HG02610 (cell line): Measurements from ENCODE around the gene IFITM2.
"Not testable (repeated sequence)": the region's sequence is repeated elsewhere in the genome, so short reads cannot be mapped to it uniquely, and the experiment has no call there.

Source experiments
- ATAC-seq: cut with Tn5 transposase; IDR thresholded peaks from one replicate; pipeline ENCODE4 v1.9.1; 2021; ENCODE audit warnings: mild to moderate bottlenecking, moderate library complexity; ENCODE audit not compliant: unreplicated experiment

IFITM2 gene

DNA sequence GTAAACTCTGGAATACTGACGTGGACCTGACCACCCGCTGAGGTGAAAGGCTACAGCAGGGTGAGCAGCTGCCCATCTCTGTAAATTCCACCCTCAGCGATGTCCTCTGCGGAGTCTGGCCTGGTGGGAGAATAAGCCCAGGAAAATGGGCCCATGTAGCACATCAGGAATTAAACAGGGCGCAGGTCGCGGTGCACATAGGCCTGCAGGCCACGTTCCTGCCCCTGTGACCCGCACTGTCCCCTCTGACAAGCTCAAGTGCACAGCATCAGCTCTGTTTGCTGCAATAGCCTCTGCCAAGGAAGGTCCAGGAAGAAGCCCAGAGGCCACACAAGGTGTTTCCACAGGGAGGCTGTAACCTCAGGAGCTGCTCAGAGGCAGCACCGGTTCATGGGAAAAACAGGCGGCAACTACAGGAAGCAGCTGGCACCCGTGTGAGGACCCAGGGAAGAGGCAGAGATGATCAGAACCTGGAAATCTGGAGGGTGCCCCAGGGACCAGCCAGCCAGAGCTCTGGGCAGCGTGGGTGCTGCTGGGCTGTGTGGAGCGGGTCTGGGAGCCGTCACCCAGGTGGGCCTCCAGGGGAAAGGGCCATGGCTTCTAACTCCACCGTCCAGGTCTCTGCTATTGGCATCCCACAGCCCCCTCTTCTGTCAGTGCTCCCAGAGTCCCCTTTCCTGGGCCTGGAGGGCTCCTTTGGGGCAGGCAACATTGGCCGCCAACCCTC lies 808 bp upstream of the IFITM2 start:
- no peak for ATAC-seq

DNA sequence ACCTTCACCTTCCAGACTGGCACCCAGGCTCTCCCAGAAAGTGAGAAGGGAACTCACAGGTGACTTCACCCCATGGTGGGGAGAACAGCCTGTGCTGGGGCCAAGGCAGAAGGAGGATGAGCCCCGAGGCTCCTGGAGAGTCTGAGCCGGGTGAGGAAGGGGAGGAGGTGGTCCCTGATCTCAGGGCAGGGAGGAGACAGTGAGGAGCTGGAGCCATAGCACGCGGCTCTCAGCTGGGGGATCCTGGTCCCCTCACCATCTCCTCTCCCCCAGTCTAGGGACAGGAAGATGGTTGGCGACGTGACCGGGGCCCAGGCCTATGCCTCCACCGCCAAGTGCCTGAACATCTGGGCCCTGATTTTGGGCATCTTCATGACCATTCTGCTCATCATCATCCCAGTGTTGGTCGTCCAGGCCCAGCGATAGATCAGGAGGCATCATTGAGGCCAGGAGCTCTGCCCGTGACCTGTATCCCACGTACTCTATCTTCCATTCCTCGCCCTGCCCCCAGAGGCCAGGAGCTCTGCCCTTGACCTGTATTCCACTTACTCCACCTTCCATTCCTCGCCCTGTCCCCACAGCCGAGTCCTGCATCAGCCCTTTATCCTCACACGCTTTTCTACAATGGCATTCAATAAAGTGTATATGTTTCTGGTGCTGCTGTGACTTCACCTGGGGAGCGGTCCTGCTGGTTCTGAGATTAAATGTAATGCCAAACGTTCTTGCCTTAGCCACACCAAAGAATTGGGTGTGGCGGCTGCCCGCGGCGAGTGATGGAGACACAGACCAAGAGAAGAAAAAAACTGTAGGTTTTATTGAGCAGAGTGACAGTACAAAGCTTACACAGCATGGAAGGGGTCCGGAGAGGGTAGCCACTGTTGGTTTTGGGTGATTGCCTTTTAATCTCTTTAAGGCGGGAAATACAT lies 1.4 kb downstream of the IFITM2 start:
- not testable (repeated sequence) for ATAC-seq

DNA sequence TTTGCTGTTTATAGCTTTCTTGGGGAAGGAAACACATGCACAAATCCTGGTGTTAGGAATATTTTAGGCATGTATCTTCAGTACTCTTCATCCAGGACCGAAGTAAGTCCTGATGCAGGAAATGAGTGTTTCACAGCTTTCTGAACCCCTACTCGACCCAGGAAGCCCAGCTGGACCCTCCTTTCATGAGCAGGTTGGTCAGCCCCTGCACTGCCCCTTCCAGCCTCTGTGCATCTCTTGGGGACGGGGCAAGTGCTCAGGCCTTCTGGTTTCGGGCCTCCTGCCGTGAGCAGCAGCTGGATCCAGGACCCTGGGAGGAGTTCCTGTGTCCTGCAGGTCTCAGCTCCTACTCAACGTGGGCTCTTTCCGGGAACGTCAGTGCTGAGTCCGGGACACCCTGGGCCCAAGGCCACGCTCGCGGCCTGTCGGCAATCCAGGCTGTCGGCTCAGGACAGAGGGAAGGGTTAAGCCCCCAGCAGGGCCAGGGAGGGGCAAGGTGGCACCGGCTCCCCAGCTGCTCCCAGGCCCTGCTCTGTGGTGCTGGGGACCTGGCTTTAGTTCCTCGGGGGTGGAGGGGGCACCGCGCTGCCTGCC lies 2.5 kb downstream of the IFITM2 start:
- ATAC-seq, result not testable (repeated sequence)

DNA sequence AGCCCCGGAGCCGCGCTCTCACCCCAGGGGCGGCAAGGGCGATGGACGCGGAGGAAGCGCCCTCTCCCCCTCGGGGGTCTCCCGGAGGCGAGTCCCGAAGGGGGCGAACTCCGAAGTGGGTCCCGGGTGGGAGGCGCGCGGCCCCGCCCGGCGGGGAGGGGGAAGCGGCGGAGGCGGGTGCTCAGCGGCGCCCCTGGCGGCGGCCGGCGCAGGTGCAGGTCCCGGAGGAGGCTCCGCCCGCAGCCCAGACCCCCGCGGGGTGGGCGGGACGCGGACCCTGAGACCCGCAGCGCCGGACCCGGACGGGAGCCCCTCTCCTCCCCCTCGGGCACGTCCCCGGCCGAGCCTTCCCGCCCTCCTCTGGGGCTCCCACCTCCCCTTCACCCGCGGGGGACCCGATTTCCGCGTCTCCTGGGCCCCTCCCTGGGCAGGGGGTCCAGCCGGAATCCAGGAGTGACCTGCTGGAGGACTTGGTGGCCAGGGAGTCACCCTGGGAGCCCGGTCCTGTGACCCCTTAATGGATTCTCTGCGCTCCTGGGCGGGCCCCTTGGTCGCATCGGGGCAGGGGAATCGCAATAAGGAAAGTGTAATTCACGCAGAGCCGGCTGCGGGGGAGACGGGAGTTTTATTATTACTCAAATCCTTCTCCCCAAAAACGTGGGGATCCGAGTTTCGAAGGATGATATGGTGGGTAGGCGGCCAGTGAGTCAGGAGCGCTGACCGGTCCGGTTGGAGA lies 3.6 kb downstream of the IFITM2 start:
- ATAC-seq, result not testable (repeated sequence)

DNA sequence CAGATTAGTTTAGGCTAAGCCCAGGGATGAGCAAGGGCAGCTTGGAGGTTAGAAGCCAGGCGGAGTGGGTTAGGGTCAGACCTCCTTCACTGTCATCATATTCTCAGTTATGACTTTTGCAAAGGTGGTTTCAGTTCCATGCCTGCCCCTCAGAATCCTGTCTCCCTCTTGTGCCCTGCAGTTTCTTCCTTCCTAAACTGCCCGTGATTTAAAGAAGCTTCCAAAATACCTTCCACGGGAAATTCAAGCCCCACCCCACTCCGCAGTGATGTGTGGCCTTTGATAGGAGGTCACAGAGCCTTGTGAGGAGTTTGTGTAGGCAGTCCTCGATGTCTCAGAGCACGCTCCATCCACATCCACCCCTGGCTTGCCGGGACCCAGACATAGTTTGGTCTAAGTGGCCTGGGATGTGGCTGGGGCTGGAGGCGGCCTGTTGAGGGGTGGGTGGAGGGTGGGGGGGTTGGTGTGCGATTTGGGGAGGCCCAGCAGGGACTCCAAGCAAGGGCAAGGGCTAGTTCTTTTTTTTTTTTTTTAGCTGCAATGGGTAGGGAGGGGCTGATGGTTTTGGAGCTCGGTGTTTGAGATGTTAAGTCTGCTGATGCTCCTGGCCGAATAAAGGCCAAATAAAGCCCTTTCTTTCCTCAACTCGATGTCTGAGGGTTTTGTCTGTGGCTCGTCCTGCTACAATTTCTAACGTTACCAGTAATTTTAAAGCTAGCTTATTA lies 4.6 kb downstream of the IFITM2 start:
- no peak for ATAC-seq

DNA sequence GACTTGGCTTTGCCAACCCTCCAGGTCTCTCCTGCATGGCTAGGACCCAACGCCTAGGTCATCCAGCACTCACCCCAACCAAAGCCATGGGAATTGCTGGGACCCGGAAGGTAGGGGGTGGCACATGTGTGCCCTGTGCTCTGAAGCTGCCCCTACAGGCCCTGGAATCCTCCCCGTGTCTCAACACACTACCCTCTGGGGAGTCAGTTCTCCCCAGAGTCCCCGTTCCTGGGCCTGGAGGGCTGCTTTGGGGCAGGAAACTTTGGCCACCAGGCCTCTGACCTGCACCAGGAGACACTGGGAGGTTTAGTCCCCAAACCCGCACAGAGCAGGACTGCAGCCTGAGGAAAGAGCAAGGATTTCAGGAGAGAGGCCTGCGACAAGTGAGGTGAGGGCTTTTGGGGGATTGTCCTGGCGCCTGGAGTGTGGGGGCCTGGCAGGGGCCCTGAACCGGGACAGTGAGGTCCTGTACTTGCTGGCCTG lies 5.7 kb downstream of the IFITM2 start:
- ATAC-seq, result no peak

DNA sequence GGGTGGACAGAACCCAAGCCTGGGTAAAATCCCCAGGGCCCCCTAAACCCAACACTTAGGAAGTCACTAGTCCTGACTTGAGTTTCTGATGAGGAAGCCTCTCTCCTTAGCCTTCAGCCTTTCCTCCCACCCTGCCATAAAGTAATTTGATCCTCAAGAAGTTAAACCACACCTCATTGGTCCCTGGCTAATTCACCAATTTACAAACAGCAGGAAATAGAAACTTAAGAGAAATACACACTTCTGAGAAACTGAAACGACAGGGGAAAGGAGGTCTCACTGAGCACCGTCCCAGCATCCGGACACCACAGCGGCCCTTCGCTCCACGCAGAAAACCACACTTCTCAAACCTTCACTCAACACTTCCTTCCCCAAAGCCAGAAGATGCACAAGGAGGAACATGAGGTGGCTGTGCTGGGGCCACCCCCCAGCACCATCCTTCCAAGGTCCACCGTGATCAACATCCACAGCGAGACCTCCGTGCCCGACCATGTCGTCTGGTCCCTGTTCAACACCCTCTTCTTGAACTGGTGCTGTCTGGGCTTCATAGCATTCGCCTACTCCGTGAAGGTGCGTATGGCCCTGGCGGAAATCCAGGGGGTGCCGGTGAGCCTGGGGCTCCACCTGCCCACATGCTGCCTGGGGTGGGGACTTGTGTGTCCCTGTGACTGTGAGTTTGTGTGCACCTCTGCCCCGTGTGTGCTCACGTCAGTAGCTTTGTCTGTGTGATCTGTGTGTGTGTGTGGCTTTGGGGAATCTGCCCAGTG lies 6.4 kb downstream of the IFITM2 start, which contains the start of gene IFITM1:
TSS of gene IFITM1 (plus strand) at position 254 of the 767 bp plus-strand sequence. CDS start at position 385, 131 bp downstream.
- peak; percentile 27 for ATAC-seq

DNA sequence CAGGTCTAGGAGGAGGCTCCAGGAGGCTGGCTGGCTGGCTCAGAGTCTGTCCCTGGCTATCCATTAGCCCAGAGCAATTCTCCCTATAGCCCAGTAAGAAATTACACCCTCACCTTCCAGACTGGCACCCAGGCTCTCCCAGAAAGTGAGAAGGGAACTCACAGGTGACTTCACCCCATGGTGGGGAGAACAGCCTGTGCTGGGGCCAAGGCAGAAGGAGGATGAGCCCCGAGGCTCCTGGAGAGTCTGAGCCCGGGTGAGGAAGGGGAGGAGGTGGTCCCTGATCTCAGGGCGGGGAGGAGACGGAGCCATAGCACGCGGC lies 6.9 kb downstream of the IFITM2 start:
- ATAC-seq, result not testable (repeated sequence)

DNA sequence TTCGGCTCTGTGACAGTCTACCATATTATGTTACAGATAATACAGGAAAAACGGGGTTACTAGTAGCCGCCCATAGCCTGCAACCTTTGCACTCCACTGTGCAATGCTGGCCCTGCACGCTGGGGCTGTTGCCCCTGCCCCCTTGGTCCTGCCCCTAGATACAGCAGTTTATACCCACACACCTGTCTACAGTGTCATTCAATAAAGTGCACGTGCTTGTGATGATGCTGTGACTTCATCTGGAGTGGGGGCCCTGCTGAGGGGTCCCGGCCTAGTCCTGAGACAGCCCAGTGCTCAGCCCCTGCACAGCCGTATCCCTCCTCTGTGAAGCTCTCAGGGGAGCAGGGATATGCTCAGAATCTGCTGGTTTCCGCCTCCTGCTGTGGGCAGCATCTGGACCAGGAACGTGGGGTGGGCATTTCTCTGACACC lies 7.5 kb downstream of the IFITM2 start:
- ATAC-seq, result no peak

DNA sequence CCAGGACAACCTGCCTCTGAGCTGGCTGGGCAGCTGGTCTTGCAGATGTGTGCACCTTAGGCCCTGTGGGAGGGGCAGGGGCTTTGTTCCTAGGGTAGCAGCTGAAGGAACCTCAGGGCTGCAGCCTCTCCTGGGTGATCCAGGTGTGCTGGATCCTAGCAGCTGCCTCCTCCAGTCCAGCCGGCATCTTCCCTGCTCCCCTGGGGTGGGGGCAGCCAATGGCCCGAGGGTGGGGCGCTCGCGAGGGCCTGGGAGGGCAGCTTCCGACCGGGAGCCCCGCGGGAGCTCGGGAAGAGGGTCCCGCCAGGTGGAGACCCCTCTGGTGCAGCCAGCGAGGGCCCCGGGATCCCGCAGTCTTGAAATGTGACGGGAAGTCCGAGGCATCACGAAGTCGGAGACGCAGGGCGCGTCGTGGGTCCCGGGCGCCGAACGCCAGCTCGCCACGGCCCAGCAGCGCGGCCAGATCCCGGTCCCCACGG lies 7.9 kb downstream of the IFITM2 start:
- ATAC-seq, result no peak

DNA sequence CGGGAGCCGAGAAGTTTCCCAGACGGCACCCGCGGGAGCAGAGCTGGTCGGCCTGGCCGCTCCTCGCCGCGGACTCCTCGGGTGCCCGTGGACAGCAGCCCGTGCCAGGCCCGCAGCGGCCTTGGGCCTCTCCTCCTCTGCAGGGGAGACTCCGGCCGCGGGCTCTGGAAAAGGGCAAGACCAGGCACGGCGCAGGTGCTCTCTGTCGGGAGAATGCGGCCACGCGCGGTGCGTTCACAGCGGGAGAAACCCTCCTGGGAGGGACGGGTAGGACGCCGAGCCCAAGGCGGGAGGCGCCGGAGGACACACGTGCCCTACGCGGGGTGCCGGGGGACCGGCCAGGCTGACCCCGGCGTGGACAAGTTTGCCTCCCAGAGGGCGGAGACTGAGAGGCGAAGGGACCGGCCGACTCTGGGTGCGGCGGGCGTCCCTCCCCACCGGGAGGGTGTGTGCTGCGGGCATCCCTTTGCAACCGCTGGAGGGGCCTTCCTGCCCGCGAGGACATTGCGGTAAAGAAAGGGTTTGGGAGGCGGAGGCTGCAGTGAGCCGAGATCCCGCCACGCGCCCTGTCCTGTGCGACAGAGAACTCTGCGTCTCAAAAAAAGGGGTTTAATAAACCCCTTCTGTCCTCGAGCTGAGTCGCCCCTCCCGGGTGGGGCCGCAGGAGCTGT lies 8.6 kb downstream of the IFITM2 start:
- ATAC-seq, result no peak

DNA sequence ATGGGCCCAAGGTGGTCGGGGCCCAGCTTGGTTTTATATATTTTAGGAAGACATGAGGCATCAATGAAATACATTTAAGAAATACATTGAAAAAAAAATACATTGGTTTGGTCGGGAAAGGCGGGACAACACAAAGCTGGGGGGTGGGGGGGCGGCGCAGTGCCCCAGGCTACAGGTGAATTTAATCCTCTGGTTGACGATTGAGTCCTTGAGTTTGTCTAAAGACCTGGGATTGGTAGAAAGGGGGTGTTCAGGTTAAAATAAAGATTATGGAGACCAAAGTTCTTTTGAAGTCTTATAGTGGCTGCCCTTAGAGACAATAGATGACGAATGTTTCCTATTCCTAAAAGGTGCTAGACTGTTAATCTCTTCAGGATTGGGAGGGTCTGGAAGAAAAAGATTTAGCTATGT lies 9.3 kb downstream of the IFITM2 start:
- no peak for ATAC-seq

DNA sequence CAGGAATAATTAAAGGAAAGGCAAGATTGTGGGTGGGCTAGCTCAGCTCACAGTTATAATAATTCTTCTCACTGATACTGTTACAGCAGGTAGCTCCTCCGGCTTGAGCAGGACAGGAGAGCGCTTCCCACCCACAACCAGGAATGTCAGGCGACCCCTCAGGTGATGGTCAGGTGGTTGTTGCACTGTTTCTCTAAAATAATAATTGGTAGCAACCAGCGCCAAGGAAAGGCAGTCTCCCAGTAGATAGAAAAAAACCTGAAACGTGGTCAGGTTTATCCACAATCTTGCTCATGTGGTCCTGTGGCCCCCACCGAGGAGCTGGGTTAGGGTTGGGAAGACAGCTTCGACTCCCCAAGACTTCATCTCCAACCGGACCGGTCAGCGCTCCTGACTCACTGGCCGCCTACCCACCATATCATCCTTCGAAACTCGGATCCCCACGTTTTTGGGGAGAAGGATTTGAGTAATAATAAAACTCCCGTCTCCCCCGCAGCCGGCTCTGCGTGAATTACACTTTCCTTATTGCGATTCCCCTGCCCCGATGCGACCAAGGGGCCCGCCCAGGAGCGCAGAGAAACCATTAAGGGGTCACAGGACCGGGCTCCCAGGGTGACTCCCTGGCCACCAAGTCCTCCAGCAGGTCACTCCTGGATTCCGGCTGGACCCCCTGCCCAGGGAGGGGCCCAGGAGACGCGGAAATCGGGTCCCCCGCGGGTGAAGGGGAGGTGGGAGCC lies 10.2 kb downstream of the IFITM2 start:
- peak; percentile 15 for ATAC-seq

DNA sequence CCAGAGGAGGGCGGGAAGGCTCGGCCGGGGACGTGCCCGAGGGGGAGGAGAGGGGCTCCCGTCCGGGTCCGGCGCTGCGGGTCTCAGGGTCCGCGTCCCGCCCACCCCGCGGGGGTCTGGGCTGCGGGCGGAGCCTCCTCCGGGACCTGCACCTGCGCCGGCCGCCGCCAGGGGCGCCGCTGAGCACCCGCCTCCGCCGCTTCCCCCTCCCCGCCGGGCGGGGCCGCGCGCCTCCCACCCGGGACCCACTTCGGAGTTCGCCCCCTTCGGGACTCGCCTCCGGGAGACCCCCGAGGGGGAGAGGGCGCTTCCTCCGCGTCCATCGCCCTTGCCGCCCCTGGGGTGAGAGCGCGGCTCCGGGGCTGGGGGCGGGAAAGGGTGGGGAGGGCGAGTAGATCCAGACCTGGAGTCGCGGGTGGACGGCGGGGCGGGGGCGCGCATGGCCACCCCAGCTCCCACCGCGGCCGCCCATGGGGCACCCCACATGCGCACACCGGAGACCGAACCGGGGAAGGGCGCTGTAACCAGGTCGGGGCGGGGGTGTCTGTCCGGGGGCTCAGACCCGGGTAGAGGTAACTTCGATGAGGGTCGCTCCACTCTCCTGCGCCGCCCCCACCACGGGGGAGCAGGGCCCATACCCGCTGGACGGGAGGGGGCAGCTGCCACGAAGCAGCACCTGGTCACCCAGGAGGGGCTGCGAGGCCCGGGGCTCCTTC lies 10.9 kb downstream of the IFITM2 start:
- peak; percentile 38 for ATAC-seq

DNA sequence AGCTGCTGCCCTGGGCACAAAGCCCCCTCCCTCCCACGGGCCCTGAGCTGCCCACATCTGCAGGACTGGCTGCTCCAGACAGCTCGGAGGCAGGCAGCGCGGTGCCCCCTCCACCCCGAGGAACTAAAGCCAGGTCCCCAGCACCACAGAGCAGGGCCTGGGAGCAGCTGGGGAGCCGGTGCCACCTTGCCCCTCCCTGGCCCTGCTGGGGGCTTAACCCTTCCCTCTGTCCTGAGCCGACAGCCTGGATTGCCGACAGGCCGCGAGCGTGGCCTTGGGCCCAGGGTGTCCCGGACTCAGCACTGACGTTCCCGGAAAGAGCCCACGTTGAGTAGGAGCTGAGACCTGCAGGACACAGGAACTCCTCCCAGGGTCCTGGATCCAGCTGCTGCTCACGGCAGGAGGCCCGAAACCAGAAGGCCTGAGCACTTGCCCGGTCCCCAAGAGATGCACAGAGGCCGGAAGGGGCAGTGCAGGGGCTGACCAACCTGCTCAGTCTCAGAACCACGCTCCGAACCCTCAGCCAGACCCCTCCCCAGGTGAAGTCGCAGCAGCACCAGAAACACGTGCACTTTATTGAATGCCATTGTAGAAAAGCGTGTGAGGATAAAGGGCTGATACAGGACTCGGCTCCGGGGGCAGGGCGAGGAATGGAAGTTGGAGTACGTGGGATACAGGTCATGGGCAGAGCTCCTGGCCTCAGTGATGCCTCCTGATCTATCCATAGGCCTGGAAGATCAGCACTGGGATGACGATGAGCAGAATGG lies 11.7 kb downstream of the IFITM2 start:
- not testable (repeated sequence) for ATAC-seq

DNA sequence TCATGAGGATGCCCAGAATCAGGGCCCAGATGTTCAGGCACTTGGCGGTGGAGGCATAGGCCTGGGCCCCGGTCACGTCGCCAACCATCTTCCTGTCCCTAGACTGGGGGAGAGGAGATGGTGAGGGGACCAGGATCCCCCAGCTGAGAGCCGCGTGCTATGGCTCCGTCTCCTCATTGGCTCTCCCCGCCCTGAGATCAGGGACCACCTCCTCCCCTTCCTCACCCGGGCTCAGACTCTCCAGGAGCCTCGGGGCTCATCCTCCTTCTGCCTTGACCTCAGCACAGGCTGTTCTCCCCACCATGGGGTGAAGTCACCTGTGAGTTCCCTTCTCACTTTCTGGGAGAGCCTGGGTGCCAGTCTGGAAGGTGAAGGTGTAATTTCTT lies 12.3 kb downstream of the IFITM2 start:
- not testable (repeated sequence) for ATAC-seq

DNA sequence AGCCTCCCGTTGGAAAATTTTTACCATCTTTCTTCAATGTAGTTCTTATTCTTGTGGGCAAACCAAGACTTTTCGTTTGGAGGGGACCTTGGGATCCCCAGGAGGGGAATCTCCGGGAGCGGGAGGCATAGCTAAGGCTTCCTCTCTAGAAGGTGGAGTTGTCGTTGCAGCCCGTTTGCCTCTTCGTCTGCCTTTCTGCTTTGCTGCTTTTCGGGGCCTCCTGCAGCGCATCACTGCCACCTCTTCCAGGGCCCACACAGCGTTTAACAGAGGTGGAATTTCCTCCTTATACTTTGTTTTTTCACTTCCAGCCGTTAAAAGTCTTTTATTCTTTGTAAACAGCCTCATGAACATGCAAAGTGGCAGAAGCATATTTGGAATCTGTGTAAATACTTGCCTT lies 16.5 kb downstream of the IFITM2 start:
- ATAC-seq, result no peak
